Panc1 (cell line): Measurements from ENCODE around the gene CHMP1B. TPM values are rescaled to one million over a fixed set of nuclear protein-coding genes. Genes with fewer than 3 reads are reported as not detected.

Experiments used
- ATAC-seq: fragments of 200-7000 bp; cut with Tn5 transposase; 2 replicates; pipeline ENCODE4 v1.9.1; 2020; ENCODE audit warnings: mild to moderate bottlenecking, moderate library complexity
- BruUV-seq: library from RNA; stranded (reverse); fragments of 400-500 nt; replicated peaks from 2 replicates; lab custom pipeline; 2021; lab: Mats Ljungman, UMichigan
- CTCF ChIA-PET: fragments of 300-600 bp; sonication (Branson Sonifier 250); formaldehyde crosslinking; loops from one replicate; lab custom pipeline; 2022; ENCODE audit warnings: antibody characterized with exemption; lab: Charles Lee
- POLR2A ChIA-PET: fragments of 300-600 bp; sonication (Branson Sonifier 250); formaldehyde crosslinking; loops from one replicate; lab custom pipeline; 2022; ENCODE audit warnings: antibody characterized with exemption; lab: Charles Lee
- DNase-seq: peaks from one replicate; pipeline ENCODE4 v3.0.0-alpha.2; 2010; ENCODE audit warnings: low read depth, low spot score
- H3K27ac ChIP-seq: 2 replicates; pipeline ENCODE4 v1.5.1; 2011; ENCODE audit warnings: mild to moderate bottlenecking, low read length, inconsistent platforms
- H3K27me3 ChIP-seq: fragments of 200-500 bp; sonication (Bioruptor generic); 2 replicates; pipeline ENCODE4 v1.6.0; 2014; ENCODE audit warnings: low read length, inconsistent platforms; ENCODE audit not compliant: control insufficient read depth, insufficient read depth
- H3K36me3 ChIP-seq: fragments of 200-500 bp; sonication (Bioruptor generic); 2 replicates; pipeline ENCODE4 v1.5.1; 2014; ENCODE audit warnings: inconsistent platforms, mild to moderate bottlenecking, low read length, moderate library complexity; ENCODE audit not compliant: control insufficient read depth, insufficient read depth
- H3K4me1 ChIP-seq: 2 replicates; pipeline ENCODE4 v1.5.1; 2011; ENCODE audit warnings: inconsistent platforms, mild to moderate bottlenecking, low read length, moderate library complexity; ENCODE audit not compliant: control insufficient read depth, insufficient read depth
- H3K4me3 ChIP-seq, 2 experiments: 2 replicates each; pipeline ENCODE4 v1.5.1; 2011 to 2012; ENCODE audit warnings: low read depth in 2 of 2, low read length in 2 of 2, mild to moderate bottlenecking in 2 of 2, inconsistent platforms in 1 of 2, moderate library complexity in 1 of 2
- H3K9me3 ChIP-seq: fragments of 200-500 bp; sonication (Bioruptor generic); 2 replicates; pipeline ENCODE4 v1.5.1; 2014; ENCODE audit warnings: low read depth, mild to moderate bottlenecking, inconsistent platforms, low read length, moderate library complexity; ENCODE audit not compliant: control insufficient read depth, insufficient read depth
- POLR2AphosphoS5 ChIP-seq: IDR thresholded peaks from 2 replicates; pipeline ENCODE4 v1.6.1; 2012; ENCODE audit warnings: mild to moderate bottlenecking, low read depth, low read length, moderate library complexity
- SIN3A ChIP-seq: IDR thresholded peaks from 2 replicates; pipeline ENCODE4 v1.6.1; 2012; ENCODE audit warnings: low read depth, mild to moderate bottlenecking, low read length, moderate library complexity, borderline replicate concordance; ENCODE audit not compliant: insufficient read depth
- TCF7L2 ChIP-seq: IDR thresholded peaks from 2 replicates; pipeline ENCODE4 v1.6.1; 2011; ENCODE audit warnings: mild to moderate bottlenecking, low read depth, low read length, inconsistent platforms
- in situ Hi-C: cut with HindIII; loops from 2 replicates; pipeline ENCODE4 v1.10.0; 2016; ENCODE audit warnings: low sequenced_read_pairs, low pct_unique_long_range_greater_than_20kb
- intact Hi-C: fragments of 100-400 bp; cut with micrococcal nuclease; formaldehyde crosslinking; loops from one replicate; pipeline ENCODE4 v1.10.0; 2022; ENCODE audit not compliant: unreplicated experiment
- total RNA-seq: library from RNA; stranded (reverse); gene quantifications from one replicate; pipeline ENCODE4 v1.2.1, GENCODE V29; 2021; ENCODE audit not compliant: unreplicated experiment
- TF ChIP-seq, protein P1 (sequence below): fragments of 450-650 bp; IDR thresholded peaks from 2 replicates; pipeline ENCODE4 v1.5.1; 2017; ENCODE audit warnings: mild to moderate bottlenecking
- TF ChIP-seq, protein P2 (sequence below), 2 experiments: IDR thresholded peaks; 2 replicates each; pipeline ENCODE4 v1.6.1; 2011 to 2012; ENCODE audit warnings: low read depth in 2 of 2, control low read depth in 1 of 2, low read length in 1 of 2, mild to moderate bottlenecking in 1 of 2, moderate library complexity in 1 of 2; ENCODE audit not compliant: insufficient read depth in 1 of 2

Gene CHMP1B
- total RNA-seq, 1 experiment from 2014 or later, result 17.1 TPM

DNA sequence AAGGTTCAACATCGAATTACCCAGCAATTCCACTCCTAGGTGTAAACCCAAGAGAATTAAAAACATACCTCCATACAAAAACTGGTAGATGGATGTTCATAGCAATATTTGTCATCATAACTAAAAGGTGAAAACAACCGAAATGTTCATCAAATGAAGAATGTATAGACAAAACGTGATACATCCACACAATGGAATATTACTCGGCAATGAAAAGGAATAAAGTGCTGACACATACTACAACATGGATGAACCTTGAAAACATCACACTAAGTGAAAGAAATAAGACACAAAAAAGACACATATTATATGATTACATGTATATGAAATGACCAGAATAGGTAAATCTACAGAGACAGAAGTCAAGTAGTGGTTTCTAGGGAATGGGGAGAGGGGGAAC is 20.6 kb upstream of the CHMP1B start:
- TF ChIP-seq, protein P1, sequence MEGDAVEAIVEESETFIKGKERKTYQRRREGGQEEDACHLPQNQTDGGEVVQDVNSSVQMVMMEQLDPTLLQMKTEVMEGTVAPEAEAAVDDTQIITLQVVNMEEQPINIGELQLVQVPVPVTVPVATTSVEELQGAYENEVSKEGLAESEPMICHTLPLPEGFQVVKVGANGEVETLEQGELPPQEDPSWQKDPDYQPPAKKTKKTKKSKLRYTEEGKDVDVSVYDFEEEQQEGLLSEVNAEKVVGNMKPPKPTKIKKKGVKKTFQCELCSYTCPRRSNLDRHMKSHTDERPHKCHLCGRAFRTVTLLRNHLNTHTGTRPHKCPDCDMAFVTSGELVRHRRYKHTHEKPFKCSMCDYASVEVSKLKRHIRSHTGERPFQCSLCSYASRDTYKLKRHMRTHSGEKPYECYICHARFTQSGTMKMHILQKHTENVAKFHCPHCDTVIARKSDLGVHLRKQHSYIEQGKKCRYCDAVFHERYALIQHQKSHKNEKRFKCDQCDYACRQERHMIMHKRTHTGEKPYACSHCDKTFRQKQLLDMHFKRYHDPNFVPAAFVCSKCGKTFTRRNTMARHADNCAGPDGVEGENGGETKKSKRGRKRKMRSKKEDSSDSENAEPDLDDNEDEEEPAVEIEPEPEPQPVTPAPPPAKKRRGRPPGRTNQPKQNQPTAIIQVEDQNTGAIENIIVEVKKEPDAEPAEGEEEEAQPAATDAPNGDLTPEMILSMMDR, result no peak
- TF ChIP-seq TCF7L2, result no peak
- TF ChIP-seq SIN3A, result no peak
- no peak overlapping the region for H3K4me3 ChIP-seq
- CTCF ChIA-PET, result no interaction called here
- no peaks in the 10 kb centered on the region for H3K36me3 ChIP-seq
- no peak overlapping the region for H3K27ac ChIP-seq
- POLR2A ChIA-PET, result no interaction called here
- BruUV-seq, result no TSS peak
- H3K27me3 ChIP-seq, result no peaks in the 10 kb centered on the region
- no peaks in the 10 kb centered on the region for H3K9me3 ChIP-seq
- no peak for ATAC-seq
- intact Hi-C loops, result no loop called here
- in situ Hi-C loops, result no loop called here
- DNase-seq, result no peak
- no peaks in the 10 kb centered on the region for H3K4me1 ChIP-seq

DNA sequence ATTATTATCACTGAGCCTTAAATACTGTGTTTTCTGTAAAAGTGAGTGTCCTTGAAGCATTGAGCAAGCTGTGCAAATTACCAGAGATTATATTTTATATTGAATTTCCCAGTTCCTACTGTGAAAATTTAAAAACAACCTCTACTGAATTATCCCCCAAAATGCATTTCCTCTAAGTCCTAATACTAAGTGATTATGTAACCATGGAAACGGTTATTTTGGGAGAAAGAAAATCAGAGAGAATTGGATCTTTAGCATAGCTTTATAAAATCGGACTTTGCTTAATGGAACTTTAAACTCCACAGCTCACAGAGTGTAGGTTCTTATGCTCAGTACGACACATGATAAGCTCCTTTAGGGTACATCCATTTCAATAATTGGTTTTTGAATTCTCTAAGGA is 19.3 kb upstream of the CHMP1B start:
- BruUV-seq, result no TSS peak
- Histone ChIP-seq H3K27ac (no peak overlapping the region), H3K4me1 (no peaks in the 10 kb centered on the region), H3K36me3 (no peaks in the 10 kb centered on the region), H3K27me3 (no peaks in the 10 kb centered on the region), H3K9me3 (no peaks in the 10 kb centered on the region), H3K4me3 (no peak overlapping the region)
- DNase-seq (no peak), ATAC-seq (no peak)
- in situ Hi-C loops (no loop called here), intact Hi-C loops (no loop called here)
- CTCF ChIA-PET, result no interaction called here
- POLR2A ChIA-PET, result no interaction called here
- TF ChIP-seq SIN3A (no peak), POLR2AphosphoS5 (no peak), TCF7L2 (no peak)
- TF ChIP-seq, protein P2, sequence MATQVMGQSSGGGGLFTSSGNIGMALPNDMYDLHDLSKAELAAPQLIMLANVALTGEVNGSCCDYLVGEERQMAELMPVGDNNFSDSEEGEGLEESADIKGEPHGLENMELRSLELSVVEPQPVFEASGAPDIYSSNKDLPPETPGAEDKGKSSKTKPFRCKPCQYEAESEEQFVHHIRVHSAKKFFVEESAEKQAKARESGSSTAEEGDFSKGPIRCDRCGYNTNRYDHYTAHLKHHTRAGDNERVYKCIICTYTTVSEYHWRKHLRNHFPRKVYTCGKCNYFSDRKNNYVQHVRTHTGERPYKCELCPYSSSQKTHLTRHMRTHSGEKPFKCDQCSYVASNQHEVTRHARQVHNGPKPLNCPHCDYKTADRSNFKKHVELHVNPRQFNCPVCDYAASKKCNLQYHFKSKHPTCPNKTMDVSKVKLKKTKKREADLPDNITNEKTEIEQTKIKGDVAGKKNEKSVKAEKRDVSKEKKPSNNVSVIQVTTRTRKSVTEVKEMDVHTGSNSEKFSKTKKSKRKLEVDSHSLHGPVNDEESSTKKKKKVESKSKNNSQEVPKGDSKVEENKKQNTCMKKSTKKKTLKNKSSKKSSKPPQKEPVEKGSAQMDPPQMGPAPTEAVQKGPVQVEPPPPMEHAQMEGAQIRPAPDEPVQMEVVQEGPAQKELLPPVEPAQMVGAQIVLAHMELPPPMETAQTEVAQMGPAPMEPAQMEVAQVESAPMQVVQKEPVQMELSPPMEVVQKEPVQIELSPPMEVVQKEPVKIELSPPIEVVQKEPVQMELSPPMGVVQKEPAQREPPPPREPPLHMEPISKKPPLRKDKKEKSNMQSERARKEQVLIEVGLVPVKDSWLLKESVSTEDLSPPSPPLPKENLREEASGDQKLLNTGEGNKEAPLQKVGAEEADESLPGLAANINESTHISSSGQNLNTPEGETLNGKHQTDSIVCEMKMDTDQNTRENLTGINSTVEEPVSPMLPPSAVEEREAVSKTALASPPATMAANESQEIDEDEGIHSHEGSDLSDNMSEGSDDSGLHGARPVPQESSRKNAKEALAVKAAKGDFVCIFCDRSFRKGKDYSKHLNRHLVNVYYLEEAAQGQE (IDR thresholded peaks at IDR 0.05; ENCODE audit: insufficient read depth in 1 of 2, low read depth in 2 of 2, low read length in 1 of 2), result no peak

DNA sequence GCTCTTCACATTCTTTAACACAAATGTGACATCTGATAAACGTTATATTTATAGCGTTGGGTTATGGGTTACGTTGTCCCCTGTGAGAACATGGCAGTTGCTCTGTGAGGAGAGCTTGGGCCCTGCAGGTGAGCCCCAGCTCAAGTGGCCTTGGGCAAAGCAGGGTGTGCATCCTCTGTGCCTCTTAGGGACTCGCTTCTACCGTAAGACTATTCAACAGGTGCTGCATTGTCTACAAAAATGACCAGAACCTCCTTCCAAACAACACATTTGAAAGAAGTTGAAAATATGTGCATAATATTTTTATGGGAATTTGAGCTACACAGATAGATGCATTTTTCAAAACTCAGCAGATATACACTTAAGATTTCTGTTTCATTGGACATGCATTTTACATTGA is 16.4 kb upstream of the CHMP1B start:
- DNase-seq (no peak), ATAC-seq (no peak)
- CTCF ChIA-PET, result interaction anchor here (0.5 kb wide), 1 partner anchor 101 kb away, joined by 5 read pairs; no protein-coding TSS in a partner anchor
- Histone ChIP-seq H3K4me1 (no peaks in the 10 kb centered on the region), H3K27me3 (no peaks in the 10 kb centered on the region), H3K9me3 (no peaks in the 10 kb centered on the region), H3K36me3 (no peaks in the 10 kb centered on the region), H3K27ac (no peak overlapping the region), H3K4me3 (no peak overlapping the region)
- no TSS peak for BruUV-seq
- intact Hi-C loops, result no loop called here
- POLR2A ChIA-PET, result no interaction called here
- in situ Hi-C loops, result no loop called here
- TF ChIP-seq, protein P1, result no peak
- no peak for TF ChIP-seq TCF7L2
- TF ChIP-seq POLR2AphosphoS5, result no peak
- TF ChIP-seq SIN3A, result no peak
- TF ChIP-seq, protein P2 (IDR thresholded peaks at IDR 0.05; ENCODE audit: insufficient read depth in 1 of 2, low read depth in 2 of 2, low read length in 1 of 2), result no peak
